ENCODE measurements around the gene DPP4.
"Not testable (repeated sequence)": the region's sequence is repeated elsewhere in the genome, so short reads cannot be mapped to it uniquely, and the experiment has no call there.

Gene DPP4

DNA sequence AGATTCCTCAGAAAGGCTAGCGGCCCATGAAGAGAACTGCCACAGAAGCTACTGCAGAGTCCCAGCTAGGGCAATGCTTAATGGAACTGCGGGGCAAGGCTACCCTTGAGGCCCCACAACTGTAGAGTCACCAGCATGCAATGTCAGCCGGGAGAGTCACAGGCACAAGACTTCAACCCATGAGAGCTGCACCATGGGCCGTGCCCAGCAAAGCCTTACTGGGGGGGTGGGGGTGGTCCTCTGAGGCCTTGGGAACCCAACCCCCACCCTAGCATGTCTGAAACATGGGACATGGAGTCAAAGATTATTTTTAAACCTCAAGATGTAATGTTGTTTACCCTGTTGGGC, 20.2 kb downstream of the DPP4 start:
- TF ChIP-seq, protein P1, sequence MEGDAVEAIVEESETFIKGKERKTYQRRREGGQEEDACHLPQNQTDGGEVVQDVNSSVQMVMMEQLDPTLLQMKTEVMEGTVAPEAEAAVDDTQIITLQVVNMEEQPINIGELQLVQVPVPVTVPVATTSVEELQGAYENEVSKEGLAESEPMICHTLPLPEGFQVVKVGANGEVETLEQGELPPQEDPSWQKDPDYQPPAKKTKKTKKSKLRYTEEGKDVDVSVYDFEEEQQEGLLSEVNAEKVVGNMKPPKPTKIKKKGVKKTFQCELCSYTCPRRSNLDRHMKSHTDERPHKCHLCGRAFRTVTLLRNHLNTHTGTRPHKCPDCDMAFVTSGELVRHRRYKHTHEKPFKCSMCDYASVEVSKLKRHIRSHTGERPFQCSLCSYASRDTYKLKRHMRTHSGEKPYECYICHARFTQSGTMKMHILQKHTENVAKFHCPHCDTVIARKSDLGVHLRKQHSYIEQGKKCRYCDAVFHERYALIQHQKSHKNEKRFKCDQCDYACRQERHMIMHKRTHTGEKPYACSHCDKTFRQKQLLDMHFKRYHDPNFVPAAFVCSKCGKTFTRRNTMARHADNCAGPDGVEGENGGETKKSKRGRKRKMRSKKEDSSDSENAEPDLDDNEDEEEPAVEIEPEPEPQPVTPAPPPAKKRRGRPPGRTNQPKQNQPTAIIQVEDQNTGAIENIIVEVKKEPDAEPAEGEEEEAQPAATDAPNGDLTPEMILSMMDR (IDR thresholded peaks at IDR 0.05; ENCODE audit: control insufficient read depth, insufficient read depth, low read depth, low read length, missing control alignments), result no peak

GRCh38 chr2:162053066-162053807, 20.8 kb downstream of the DPP4 start:
- no peak for DNase-seq (ENCODE audit: low read depth)
- no peak overlapping the region for H3K4me3 ChIP-seq (ENCODE audit: control insufficient read depth, low read depth, low read length)
- TF ChIP-seq, protein P1 (IDR thresholded peaks at IDR 0.05; ENCODE audit: control insufficient read depth, insufficient read depth, low read depth, low read length, missing control alignments), result no peak

More for the DNA sequence above, 20.2 kb downstream of the DPP4 start:
- no peak overlapping the region for H3K4me3 ChIP-seq (ENCODE audit: control insufficient read depth, low read depth, low read length)
- DNase-seq (ENCODE audit: low read depth), result no peak

DNA sequence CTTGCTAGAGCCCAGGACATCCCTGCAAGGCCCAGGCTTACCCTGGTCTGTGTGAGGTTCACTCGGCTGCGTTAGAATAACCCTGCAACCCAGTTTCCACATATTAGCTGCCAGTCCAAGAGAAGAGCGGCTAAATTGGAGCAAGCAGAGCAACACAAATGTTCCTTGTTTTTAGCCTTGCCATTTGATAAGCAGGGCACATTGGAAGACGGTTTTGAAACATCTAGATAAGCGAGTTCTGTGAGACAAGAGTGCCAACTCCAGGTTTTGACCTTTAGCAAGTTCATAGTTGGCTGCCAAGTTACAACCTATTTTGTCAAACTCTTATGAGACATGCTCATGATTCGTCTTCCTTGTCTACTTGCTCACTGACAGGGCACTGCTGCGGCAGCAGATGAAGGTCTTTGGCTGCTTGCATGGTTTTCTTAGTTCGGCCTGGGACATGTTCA, 23.5 kb downstream of the DPP4 start:
- H3K4me3 ChIP-seq (ENCODE audit: control insufficient read depth, low read depth, low read length), result no peak overlapping the region
- DNase-seq (ENCODE audit: low read depth), result no peak
- TF ChIP-seq, protein P1 (IDR thresholded peaks at IDR 0.05; ENCODE audit: control insufficient read depth, insufficient read depth, low read depth, low read length, missing control alignments), result no peak

- not testable (repeated sequence) for DNase-seq (ENCODE audit: low read depth); H3K4me3 ChIP-seq (ENCODE audit: control insufficient read depth, low read depth, low read length)
These were observed 24.9 kb downstream of the DPP4 start for GRCh38 chr2:162049089-162049488.

- no peak overlapping the region for H3K4me3 ChIP-seq (ENCODE audit: control insufficient read depth, low read depth, low read length)
- TF ChIP-seq, protein P1 (IDR thresholded peaks at IDR 0.05; ENCODE audit: control insufficient read depth, insufficient read depth, low read depth, low read length, missing control alignments), result no peak
- DNase-seq (ENCODE audit: low read depth), result no peak
These were observed 29.4 kb downstream of the DPP4 start for GRCh38 chr2:162044586-162044985.

DNA sequence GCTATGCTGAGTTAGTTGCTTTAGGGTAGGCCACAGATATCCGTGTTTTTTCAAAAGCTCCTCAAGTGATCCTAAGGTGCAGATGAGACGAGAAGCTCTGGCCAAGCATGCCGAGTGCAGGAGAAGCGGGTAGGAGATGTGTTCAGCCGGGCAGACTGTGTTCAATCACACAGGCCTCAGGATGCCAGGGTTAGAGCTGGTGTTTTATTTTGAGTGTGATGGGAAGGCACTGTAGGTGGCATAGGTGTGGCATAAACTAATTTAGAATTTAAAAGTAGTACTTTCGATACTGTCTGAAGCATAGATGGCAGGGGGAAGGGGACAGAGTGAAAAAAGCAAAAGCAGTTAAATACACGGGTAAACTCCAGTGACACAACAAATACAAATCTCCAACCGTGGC, 30.9 kb downstream of the DPP4 start:
- no peak overlapping the region for H3K4me3 ChIP-seq (ENCODE audit: control insufficient read depth, low read depth, low read length)
- DNase-seq (ENCODE audit: low read depth), result no peak
- TF ChIP-seq, protein P1 (IDR thresholded peaks at IDR 0.05; ENCODE audit: control insufficient read depth, insufficient read depth, low read depth, low read length, missing control alignments), result no peak

DNA sequence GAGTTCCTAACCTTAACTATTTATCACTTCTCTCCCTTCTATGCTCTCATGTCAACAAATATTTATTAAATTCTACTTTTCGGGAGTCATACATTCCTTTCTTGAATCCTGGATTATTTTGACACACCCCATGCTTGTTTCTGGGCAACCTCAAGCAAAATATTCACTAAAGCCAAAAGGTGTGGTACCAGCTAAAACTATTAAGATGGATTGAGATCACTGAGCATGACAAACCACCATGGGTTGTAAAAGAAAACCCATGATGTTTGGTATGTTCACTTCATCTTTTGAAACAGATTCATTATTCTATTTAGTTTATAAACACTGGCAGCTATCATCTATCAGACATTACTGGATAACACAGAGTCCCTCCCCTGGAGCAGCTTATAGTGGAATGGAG, 32.5 kb downstream of the DPP4 start:
- no peak for DNase-seq (ENCODE audit: low read depth)
- TF ChIP-seq, protein P1 (IDR thresholded peaks at IDR 0.05; ENCODE audit: control insufficient read depth, insufficient read depth, low read depth, low read length, missing control alignments), result no peak
- no peak overlapping the region for H3K4me3 ChIP-seq (ENCODE audit: control insufficient read depth, low read depth, low read length)

Measured in AG09309 (cell line).